ENCODE data around the gene STOM.

Gene STOM

DNA sequence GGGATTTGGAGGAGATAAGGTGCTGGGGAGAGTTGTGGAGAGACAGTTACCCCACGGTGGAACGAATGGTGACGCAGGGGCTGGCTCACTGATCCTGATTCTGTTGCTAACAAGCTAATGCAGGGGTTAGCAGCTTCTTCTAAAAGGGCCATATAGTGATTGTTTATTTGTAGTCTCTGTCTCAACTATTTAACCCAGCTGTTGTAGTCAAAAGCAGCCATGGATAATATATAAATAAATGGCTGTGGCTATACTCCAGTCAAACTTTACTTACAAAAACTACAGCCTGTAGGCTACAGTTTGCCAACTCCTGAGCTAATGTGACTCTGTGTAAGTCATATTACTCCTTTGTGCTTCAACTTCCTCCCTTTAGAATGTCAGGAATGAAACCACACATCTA, 21.8 kb downstream of the STOM start:
- DNase-seq = no peak

DNA sequence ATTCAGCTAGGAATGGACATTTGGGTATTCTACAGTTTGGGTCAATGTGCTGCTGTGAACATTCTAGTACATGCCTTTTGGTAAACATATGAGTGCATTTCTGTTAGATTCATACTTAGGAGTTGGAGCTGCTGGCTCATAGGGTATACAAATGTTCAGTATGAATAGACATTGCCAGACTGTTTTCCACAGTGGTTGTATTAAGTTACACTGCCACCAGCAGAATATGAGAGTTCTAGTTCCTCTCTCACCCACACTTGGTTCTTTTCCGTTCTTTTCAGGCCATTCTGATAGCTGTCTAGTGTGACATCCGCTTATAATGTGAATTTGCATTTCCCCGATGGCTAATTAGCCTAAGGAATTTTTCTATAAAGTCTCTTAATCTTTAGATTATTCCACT, 25.0 kb downstream of the STOM start:
- DNase-seq = no peak

DNA sequence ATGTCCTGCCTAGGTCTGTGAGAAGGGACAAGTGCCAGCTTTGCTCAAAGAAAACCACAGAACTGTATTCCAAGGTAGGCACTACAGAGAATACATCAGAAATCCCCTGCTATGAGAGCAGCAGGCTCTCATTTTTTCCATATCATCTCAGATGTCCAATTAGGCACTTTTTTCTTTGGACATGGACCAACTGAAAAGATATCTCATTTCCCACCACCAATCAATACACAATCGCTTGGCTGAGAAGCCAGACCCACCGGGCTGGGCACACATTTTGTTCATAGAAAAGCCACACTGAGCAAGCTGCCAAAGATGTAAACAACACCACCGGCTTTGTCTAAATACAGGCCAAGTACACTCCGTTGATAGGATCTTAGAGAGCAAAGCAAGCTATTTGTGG, 25.9 kb downstream of the STOM start:
- no peak for DNase-seq

DNA sequence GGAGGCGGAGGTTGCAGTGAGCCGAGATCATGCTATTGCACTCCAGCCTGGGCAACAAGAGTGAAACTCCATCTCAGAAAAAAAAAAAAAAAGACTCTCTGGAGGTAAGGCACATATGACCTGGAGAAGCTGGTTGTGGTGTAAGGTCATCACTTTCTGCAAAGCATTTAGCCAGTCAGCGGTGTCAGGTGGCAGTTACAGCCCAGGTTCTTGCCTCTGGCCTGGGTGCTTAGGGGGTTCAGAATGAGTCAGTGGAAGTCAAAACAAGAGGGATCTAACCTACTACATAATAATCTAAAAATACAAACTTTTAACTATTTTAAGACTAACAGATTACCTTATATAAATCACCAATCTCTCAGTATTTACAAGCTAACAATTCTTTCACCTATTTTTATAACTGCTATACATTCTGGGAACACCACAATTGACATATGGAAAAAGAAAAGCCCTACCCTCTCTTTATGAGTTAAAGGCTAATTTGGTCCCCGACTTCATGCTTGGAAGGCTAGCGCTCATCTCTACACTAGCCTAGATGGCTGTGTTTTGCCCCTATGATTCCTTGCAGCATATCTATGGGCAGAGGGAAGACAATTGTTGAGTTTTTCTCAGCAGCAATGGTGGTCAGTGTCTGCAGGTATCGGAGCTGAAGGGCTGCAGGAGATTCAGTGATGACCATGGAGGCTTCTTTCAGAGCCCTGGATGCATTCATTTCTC, 29.2 kb downstream of the STOM start:
- DNase-seq = no peak

DNA sequence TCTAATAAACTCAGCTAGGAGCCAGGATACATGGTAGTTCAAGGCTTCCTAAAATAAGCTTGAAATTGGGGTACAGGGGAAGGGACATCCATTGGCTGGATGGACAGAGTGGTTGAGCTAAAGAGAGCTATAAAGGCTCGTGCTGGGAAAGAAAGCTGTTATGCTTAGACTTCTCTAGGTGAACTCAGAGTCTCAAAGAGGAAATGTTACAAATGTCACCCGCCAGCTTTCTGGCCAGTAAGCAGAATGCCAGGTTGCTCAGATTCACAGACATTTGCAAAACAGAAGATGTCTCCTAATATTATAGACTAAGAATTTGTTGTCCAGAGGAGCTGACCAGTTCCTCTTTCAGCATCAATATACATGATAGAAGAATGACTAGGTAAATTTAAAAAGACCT, 30.6 kb downstream of the STOM start:
- DNase-seq = no peak

DNA sequence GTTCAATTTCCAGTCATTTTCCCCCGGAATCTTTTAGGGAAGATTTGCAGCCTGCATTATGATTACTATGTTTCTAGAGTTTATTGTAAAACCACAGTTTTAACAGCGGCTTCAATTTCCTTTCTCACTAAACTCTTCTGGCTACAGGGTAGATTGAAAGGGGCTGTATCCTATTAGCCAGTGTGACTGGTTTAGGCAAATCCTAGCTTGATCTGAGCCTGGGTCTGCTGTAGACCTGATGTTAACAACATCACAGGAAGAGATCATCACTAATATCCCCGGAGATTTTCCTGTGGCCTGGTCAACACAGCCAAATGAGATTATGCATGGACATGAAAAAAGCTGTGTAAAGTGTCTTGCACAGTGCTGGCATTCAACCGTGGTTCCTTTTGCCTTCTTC, 33.4 kb downstream of the STOM start:
- no peak for DNase-seq

DNA sequence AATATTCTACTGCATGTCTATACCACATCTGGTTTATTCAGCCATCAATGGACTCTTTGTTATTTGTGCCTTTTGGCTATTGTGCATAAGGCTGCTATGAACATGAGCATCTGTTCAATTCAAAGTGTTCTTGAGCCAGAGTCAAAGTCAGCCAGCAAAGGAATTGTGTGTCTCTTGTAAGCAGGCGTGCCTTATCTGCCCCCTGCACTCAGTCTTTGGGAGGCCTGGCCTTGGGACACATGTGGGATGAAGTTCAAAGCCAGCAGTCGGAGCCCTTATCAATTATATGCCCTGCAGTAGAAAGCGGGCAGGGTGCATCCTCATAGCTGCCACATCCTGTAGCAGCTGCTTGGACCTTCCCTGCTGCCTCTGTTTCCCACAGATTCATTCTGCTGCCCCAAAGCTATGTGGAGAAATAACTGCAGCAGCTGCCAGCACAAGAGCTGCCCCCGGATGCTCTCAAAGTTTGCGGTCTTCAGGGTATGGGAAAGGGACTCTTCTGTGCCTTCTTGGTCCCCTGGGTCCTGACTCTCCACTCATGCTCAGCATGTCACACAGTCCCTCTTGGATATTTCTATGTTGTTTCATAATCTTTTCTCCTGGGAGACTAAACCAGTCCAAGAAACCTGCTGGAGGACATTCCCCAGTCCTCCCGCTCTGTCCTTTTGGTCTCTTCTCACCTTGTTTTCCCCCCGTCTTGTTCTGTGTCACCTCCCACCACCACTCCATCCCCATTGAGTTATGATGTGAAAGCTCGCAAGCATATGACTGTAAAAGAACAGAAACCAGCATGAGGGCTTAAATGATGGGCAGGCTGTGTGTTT, 35.9 kb downstream of the STOM start:
- DNase-seq = no peak

DNA sequence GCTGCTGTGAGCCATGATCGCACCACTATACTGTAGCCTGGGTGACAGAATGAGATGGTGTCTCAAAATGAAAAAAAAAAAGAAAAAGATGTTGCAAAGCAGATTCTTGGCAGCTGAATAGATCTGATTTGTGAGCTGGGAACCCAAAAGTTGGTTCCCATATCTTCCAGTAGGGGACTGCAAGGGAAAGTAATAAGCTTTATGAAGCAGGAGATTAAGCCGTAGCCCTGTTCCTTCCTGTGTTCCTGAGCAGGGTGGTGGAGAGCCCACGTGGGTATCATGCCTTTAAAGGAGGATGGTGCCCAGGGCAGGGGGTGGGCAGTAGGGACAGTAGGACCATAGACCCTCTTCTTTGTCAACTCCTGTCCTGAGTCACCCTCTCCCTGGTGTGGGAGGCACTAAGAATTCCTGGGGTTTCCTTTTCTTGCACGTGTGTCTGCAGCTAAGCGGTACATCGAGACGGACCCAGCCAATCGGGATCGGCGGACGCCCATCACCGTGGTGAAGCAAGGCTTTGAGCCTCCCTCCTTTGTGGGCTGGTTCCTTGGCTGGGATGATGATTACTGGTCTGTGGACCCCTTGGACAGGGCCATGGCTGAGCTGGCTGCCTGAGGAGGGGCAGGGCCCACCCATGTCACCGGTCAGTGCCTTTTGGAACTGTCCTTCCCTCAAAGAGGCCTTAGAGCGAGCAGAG, 37.9 kb downstream of the STOM start:
- no peak for DNase-seq

DNA sequence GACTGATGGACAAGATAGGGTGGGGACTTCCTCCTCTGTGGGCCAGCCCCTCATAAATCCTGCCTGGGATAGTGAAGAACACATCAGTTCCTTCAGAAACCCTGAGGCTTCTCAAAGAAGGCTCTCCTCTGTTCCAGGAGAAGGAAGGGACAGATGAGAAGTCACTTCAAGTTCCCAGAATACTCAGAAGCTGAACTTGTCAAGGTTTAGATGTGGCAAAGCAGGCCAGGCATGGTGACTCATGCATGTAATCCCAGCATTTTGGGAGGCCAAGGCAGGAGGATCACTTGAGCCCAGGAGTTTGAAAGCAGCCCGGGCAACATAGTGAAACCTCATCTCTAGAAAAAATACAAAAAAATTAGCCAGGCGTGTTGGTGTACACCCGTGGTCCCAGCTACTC, 38.5 kb downstream of the STOM start:
- no peak for DNase-seq

DNA sequence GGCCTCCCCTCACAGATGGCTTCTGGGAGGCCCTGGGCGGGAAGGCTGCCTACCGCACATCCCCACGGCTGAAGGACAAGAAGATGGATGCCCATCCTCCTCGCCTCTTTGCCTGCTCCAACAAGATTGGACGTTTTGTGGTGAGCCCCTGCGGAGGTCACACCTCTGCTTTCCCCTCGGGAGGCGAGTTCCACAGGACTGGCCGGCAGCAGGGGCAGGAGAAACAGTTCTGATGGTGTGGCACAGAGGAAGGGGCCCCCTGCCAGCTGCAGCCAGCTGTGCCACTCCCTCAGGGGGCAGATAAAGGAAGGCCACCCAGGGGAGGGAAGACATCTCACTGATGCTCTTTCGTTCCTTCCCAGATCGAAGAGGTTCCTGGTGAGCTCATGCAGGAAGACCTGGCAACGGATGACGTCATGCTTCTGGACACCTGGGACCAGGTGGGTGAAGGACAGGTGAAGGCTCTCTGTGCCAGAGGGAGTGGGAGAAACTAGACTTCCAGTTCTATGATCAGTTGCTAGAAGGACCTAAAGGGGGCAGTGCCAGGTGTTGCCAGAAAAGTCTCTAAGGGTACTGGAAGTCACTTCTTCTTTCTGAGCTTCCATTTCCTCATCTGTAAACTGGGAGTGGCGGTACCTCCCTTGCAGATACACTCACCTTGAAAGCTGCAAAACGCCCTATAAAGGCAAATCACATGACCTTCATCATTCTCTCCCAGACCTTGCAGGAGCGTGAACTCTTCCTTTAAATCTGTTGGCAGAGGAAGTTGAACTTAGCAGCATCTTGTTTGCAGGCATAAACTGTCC, 41.0 kb downstream of the STOM start:
- DNase-seq = no peak

DNA sequence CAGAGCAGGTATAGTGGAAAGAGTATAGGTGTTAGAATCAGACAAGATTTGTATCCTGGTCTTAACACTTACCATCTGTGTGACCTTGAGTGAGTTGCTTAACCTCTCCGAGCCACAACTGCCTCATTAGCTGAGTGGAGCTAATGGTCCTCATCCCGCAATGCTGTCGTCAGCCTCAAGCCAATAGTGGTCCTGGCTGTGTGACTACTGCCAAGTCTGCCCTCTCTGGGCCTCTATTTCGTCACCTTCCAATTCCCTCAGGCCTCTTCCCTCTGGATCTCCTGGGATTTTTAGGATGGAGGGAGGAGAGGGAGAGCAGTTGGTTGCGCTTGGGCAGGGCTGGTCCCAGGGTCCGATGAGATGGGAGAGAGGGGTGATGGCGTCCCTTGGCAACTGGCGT, 41.6 kb downstream of the STOM start:
- DNase-seq = no peak

DNA sequence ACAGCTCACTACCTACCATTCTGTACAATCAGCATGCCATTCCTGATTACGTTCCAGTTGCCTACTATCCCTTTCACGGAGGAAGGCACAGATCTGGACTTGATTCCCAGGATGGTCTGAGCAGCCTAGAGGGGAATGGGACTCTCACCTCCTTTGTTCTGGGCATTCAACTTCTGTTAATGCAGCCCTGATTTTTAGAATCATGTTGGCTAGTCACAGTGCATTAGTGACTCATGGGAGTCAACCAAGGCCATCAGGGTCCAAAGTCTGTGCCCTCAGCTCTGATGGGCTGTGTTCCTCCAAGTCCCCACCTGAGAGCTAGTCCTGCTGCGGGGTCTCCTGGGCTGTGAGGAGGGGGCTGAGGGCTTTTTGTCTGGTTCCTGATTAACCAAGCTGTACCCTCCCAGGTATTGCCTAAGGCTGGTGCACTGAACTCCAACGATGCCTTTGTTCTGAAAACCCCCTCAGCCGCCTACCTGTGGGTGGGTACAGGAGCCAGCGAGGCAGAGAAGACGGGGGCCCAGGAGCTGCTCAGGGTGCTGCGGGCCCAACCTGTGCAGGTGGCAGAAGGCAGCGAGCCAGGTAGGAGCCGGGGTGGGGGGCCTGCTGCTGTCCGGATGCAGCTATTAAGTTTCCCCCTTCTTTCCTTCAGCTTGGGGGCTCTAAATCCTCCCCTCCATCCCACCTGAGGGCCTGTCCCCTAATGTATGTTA, 43.0 kb downstream of the STOM start:
- no peak for DNase-seq

DNA sequence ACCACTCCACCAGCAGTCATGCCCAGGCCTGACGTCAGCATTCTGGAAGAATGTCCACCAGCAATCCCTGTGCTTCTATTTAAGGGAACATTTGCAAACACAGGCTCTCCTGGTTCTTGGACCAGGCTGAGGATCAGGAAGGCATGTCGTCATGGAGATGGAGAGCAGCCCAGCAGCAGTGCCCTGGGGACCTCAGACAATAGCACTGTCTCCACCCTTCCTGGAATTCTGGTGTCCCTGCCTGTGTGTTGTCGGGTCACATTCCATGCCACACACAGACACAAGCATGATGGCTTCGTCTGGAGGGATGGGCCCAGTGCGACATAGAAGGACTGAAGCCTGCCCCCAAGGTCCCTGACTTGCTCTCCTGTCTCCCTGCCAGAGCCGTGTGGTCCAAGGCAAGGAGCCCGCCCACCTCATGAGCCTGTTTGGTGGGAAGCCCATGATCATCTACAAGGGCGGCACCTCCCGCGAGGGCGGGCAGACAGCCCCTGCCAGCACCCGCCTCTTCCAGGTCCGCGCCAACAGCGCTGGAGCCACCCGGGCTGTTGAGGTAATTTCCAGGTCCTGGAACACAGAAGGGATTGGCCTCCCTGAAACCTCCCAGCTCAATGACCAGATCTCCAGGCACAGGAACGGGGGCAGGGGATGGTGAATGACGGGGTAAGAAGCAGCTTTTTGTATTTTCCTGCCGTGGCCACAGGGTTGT, 43.8 kb downstream of the STOM start:
- no peak for DNase-seq

DNA sequence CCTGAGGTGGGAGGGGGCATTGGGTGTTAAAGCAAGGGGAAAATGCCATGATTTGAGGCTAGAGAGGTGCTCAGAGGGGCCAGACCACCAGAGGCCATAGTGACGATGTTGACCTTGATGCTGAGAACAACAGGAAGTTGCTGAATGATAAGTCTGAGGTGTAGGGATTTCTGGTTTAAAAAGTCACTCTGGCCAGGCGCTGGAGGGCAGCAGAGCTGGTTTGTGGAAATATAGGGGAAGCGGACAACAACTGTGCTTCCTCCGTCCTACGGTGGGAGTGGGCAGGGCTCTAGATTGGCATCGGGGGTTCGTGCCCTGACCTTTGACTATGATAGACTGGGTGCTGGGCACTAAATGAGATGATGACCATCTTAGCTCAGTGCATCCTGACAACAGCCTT, 44.7 kb downstream of the STOM start:
- no peak for DNase-seq

DNA sequence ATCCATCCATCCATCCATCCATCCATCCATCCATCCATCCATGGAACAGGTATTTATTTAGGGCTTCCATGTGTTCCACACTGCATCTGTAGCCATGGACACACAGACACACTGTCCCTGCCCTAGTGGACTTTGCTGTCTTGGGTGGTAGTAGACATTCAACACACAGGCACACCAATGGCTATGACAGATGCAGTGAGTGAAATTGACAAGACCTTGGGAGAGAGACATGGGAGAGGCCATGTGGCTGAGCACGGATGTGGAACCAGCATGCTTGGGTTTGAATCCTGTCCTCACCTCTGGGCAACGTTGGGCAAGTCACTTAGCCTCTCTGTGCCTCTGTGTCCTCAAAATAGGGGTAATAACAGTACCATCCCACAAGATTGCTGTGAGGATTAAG, 45.3 kb downstream of the STOM start:
- DNase-seq = no peak

DNA sequence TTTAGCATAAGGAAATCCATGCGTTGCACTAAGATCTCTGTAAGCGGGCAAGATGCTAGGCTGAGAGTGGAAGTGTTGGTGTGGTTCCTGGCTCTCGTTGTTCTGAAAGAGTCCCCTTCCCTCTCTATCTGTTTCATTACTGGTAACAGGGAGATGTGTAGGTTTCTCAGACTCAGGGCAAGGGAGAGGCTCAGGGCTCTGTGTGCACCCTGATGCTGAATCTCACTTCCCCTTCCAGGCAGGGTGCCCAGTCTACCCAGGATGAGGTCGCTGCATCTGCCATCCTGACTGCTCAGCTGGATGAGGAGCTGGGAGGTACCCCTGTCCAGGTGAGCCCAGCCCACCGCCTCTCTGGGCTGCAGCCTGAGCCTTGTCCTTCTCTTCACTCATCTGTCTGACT, 45.7 kb downstream of the STOM start:
- DNase-seq = no peak

DNA sequence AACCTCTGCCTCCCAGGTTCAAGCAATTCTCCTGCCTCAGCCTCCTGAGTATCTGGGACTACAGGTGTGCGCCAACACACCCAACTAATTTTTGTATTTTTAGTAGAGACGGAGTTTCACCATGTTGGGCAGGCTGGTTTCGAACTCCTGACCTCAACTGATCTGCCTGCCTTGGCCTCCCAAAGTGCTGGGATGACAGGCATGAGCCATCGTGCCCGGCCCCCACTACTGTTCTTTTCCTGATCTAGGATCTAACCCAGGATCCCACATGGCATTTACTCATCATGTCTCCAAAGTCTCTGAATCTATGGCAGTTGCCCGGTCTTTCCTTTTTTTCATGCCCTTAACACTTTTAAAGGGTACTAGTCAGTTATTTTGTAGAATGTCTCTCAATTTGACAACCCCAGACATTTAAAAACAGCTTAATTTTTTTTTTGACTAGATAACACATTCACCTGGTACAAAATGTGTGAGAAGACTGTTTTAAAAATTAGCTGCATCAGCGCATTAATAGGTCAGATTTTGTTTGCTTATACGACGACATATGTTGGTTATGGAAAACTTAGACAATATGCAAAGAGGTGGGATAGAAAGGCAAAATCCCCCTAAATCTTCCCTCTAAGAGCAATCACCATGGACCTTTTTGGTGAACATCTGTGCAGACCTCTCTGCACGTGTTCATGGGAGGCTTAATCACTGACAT, 46.5 kb downstream of the STOM start:
- DNase-seq = no peak

DNA sequence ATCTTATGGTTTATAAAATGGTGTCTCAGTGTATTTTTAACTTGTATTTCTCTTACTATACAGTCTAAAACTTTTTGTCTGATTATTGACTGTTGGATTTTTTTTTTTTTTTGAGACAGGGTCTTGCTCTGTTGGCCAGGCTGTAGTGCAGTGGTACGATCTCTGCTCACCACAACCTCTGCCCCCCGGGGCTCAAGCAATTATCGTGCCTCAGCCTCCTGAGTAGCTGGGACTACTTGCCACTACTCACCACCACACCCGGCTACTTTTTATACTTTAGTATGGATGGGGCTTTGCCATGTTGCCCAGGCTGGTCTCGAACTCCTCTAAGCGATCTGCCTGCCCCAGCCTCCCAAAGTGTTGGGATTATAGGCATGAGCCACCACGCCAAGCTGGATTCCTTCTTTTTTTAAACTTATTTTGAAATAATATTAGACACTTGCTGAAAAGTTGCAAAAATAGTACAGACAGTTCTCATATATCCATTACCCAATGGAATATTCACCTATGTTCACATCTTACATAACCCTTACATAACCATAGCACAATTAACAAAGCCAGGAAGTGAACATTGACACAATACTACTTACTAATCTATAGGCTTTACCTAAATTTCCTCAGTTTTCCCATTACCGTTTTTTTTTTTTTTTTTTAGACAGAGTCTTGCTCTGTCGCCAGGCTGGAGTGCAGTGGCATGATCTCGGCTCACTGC, 47.2 kb downstream of the STOM start:
- DNase-seq = no peak

DNA sequence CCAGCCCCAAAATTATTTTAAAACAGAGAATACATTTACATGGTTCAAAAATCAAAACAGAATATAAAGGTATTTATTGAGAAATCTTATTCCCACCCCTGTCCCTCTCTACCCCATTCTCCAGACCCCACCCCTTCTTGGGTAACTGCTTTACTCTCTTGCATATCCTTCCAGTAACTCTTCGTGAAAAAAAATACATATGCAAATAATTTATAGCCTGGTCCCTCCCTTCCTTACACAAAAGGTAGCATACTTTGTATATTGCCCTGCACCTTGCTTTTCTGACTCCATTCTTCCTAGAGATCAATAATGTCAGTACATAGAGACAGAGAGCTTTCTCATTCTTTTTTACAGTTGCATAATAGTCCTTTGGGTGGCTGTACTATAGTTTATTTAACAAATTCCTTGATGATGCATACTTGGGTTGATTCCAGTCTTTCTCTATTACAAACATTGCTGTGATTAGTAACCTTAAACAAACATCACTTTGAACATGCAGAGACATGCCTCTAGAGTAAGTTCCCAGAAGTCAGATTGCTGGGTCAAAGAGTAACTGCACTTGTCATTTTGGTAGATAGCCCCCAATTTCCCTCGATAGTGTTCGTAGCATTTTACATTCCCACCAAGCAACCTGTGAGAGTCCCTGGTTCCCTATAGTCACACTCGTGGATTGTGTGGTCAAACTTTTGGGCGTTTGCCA, 47.9 kb downstream of the STOM start:
- peak in 1 of 3 donors; percentile 50 for DNase-seq

DNA sequence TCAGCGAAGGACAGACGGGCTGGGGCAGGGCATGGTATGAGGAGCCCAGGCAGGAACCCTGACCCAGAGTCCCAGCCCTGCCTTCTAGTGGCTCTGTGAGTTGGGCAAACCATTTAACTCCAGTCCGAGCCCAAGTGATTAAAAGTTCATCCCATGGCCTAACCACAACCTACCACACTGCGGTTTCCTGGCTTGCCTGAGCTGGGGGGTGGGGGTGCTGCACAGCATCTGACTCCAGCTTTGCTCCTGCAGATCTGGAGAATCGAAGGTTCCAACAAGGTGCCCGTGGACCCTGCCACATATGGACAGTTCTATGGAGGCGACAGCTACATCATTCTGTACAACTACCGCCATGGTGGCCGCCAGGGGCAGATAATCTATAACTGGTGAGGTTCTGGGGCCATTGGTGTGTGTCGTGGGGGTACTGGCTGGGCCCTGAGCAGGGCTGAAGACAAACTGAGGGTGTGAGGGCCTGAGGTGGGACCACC, 49.0 kb downstream of the STOM start:
- DNase-seq = no peak
